OCI-LY7 (cell line): ENCODE measurements around the gene MCRIP1.

Experiments
- CTCF ChIP-seq: fragments of 200-600 bp; sonication (generic); conservative IDR thresholded peaks from 2 replicates; pipeline ENCODE4 v1.5.1; 2014; ENCODE audit warnings: mild to moderate bottlenecking, antibody characterized with exemption, low read length, moderate library complexity, mixed read lengths
- EZH2phosphoT487 ChIP-seq: fragments of 200-600 bp; sonication (generic); IDR thresholded peaks from 2 replicates; pipeline ENCODE4 v1.6.1; 2018; ENCODE audit warnings: low read depth, borderline replicate concordance, mild to moderate bottlenecking, mixed run types, antibody characterized with exemption, low read length, moderate library complexity, mixed read lengths

GRCh38 chr17:81843713-81844326 lies 10.7 kb upstream of the MCRIP1 start:
- no peak for TF ChIP-seq CTCF
- no peak for TF ChIP-seq EZH2phosphoT487
